CD14-positive monocyte (primary cell): ENCODE data around the gene SUSD1. TPM values are rescaled to one million over a fixed set of nuclear protein-coding genes. Genes with fewer than 3 reads are reported as not detected.

Source experiments
- DNase-seq, 3 donors: peaks; one replicate each; pipeline ENCODE4 v3.0.0-alpha.2; 2011 to 2022
- H2AFZ ChIP-seq: 2 replicates; pipeline ENCODE4 v1.6.0; 2012; ENCODE audit warnings: mild to moderate bottlenecking, low read depth, low read length, inconsistent platforms; ENCODE audit not compliant: insufficient read depth, poor library complexity, severe bottlenecking
- H3K27ac ChIP-seq, 2 donors: 1 replicate in 1 of 2; 2 replicates in 1 of 2; pipeline ENCODE4 v1.5.1; 2012 to 2013; ENCODE audit warnings: low read length in 2 of 2, control low read depth in 1 of 2, inconsistent platforms in 1 of 2, low read depth in 1 of 2, mild to moderate bottlenecking in 1 of 2
- H3K27me3 ChIP-seq, 2 donors: one replicate each; pipeline versions ENCODE4 v1.6.0 to v1.6.1; 2011 to 2013; ENCODE audit warnings: low read length in 2 of 2; ENCODE audit not compliant: control insufficient read depth in 2 of 2, insufficient read depth in 2 of 2
- H3K36me3 ChIP-seq, 2 donors: replicated peaks in 1 of 2; 1 replicate in 1 of 2; 2 replicates in 1 of 2; pipeline versions ENCODE4 v1.5.1 to v1.6.1; 2012 to 2013; ENCODE audit warnings: low read length in 2 of 2, control low read depth in 1 of 2, inconsistent platforms in 1 of 2, mild to moderate bottlenecking in 1 of 2; ENCODE audit not compliant: insufficient read depth in 2 of 2, control insufficient read depth in 1 of 2
- H3K4me1 ChIP-seq, 2 donors: 1 replicate in 1 of 2; 2 replicates in 1 of 2; pipeline versions ENCODE4 v1.5.1 to v1.6.1; 2012 to 2013; ENCODE audit warnings: low read length in 2 of 2, control low read depth in 1 of 2, inconsistent platforms in 1 of 2, mild to moderate bottlenecking in 1 of 2, moderate library complexity in 1 of 2; ENCODE audit not compliant: insufficient read depth in 2 of 2, control insufficient read depth in 1 of 2
- H3K4me2 ChIP-seq: replicated peaks from 2 replicates; pipeline ENCODE3; 2012; ENCODE audit warnings: low read length, moderate library complexity, mild to moderate bottlenecking; ENCODE audit not compliant: poor library complexity, severe bottlenecking; ENCODE audit errors: extremely low read depth
- H3K4me3 ChIP-seq, 3 experiments: fragments of 200-600 bp in 1 of 3; sonication (generic) in 1 of 3; replicated peaks in 1 of 3; 1 replicate in 2 of 3; 2 replicates in 1 of 3; pipeline ENCODE4 v1.5.1; 2011 to 2013; ENCODE audit warnings: low read length in 3 of 3, mild to moderate bottlenecking in 3 of 3, control low read depth in 2 of 3, low read depth in 2 of 3, inconsistent platforms in 1 of 3, moderate library complexity in 1 of 3
- H3K79me2 ChIP-seq: 2 replicates; pipeline ENCODE4 v1.6.0; 2012; ENCODE audit warnings: mild to moderate bottlenecking, control low read depth, inconsistent platforms, low read length, moderate library complexity; ENCODE audit not compliant: insufficient read depth
- H3K9ac ChIP-seq: 2 replicates; pipeline ENCODE4 v1.6.0; 2017; ENCODE audit warnings: low read length, mild to moderate bottlenecking; ENCODE audit not compliant: insufficient read depth, poor library complexity, severe bottlenecking
- H3K9me3 ChIP-seq, 2 donors: replicated peaks in 1 of 2; 1 replicate in 1 of 2; 2 replicates in 1 of 2; pipeline versions ENCODE4 v1.5.1 to v1.6.1; 2012 to 2013; ENCODE audit warnings: low read length in 2 of 2, control low read depth in 1 of 2; ENCODE audit not compliant: control insufficient read depth in 1 of 2, insufficient read depth in 1 of 2
- H4K20me1 ChIP-seq: 2 replicates; pipeline ENCODE4 v1.6.0; 2012; ENCODE audit warnings: mild to moderate bottlenecking, low read length, control low read depth, moderate library complexity; ENCODE audit not compliant: insufficient read depth
- H3K27ac Mint-ChIP-seq, 7 donors: one replicate each; pipeline ENCODE4 v1.8.0; 2020; ENCODE audit warnings: mild to moderate bottlenecking in 7 of 7, mixed read lengths in 7 of 7, moderate library complexity in 6 of 7, inconsistent platforms in 2 of 7
- H3K27me3 Mint-ChIP-seq, 3 donors: one replicate each; pipeline ENCODE4 v1.8.0; 2021 to 2022; ENCODE audit warnings: low read depth in 3 of 3, mild to moderate bottlenecking in 3 of 3, mixed read lengths in 3 of 3, moderate library complexity in 3 of 3, inconsistent platforms in 1 of 3
- H3K36me3 Mint-ChIP-seq, 2 donors: one replicate each; pipeline ENCODE4 v1.8.0; 2020; ENCODE audit warnings: mixed read lengths in 2 of 2, inconsistent platforms in 1 of 2, mild to moderate bottlenecking in 1 of 2
- H3K4me1 Mint-ChIP-seq: one replicate; pipeline ENCODE4 v1.8.0; 2020; ENCODE audit warnings: mild to moderate bottlenecking, mixed read lengths
- H3K4me3 Mint-ChIP-seq, 2 donors: one replicate each; pipeline ENCODE4 v1.8.0; 2020; ENCODE audit warnings: mild to moderate bottlenecking in 2 of 2, mixed read lengths in 2 of 2, moderate library complexity in 1 of 2
- H3K9me3 Mint-ChIP-seq, 7 donors: one replicate each; pipeline ENCODE4 v1.8.0; 2020 to 2022; ENCODE audit warnings: mixed read lengths in 7 of 7, mild to moderate bottlenecking in 6 of 7, moderate library complexity in 6 of 7, inconsistent platforms in 2 of 7
- WGBS: methylation state at CpG from one replicate; pipeline ENCODE4 v1.1.5; 2013; ENCODE audit warnings: missing lambda C conversion rate; ENCODE audit not compliant: insufficient coverage; 5-methylcytosine and 5-hydroxymethylcytosine counted together
- intact Hi-C, 2 donors: fragments of 100-400 bp; cut with micrococcal nuclease; formaldehyde crosslinking; loops; one replicate each; pipeline versions ENCODE4 v1.15.0 to v1.15.1; 2023
- polyA plus RNA-seq, 3 donors: library from polyadenylated mRNA; depleted of rRNA in 1 of 3; unstranded in 2 of 3; stranded (reverse) in 1 of 3; fragments of 300-500 nt in 2 of 3; fragments of >200 nt in 1 of 3; fragmentation: Illumina TruSeq in 2 of 3; gene quantifications; 1 replicate in 2 of 3; 2 replicates in 1 of 3; pipeline ENCODE4 v1.2.3, GENCODE V29; 2012 to 2021
- TF ChIP-seq, protein P1 (sequence below): fragments of 200-600 bp; IDR thresholded peaks from one replicate; pipeline ENCODE4 v1.8.0; 2022; ENCODE audit warnings: antibody characterized with exemption, mild to moderate bottlenecking

Gene SUSD1
- polyA plus RNA-seq, 3 donors: 29.1 to 42.3 (median 30.9) TPM

DNA sequence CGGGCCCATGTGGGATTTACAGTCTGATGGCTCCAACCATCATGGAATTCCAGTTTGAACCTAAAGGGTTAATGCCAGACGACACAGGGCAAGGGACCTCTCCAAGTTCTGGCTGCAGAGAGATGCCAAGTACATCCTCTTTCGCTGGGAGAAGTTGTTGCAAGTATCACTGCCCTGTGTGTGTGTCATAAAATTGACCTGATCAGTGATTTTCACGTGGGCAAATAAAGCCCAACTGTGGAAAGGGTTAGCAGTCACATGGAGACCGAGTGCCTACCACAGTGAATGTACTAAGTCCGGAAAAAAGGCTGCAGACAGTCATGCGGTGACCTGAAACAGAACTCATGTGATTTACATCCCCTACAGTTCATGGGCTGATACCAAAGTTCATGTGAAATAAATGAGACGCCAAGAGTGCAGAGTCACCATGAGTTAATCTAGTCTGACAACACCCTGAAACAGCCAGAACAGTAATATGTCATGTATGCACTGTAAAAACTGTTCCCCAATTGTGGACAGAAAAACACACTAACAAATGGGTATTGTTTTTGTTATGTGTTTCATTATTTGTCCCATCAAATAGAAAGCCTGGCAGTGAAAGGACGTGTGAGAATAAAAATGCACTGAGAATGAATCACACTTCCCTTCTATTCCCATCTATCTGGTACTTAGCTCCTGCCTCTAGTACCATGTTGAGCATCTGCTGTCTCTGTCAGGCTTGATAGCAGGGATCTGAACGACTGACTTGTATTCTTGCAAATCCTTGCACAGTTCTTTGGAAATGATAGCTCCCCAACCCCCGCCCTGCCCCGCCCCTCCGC is 115.7 kb downstream of the SUSD1 start:
- H3K36me3 ChIP-seq: peaks cover 33 to 84% of the 10 kb centered on the region in 2 donors
- peaks cover 16 to 18% of the 10 kb centered on the region in 2 donors for H3K4me1 ChIP-seq
- H3K27me3 ChIP-seq: no peaks in the 10 kb centered on the region
- DNase-seq: peak in 2 of 3 donors; percentile 36 to 46
- no peaks in the 10 kb centered on the region for H4K20me1 ChIP-seq
- H3K4me3 ChIP-seq: no peak overlapping the region
- H3K27ac Mint-ChIP-seq: peak overlapping the region in 6 of 7 donors; percentile 49 to 95 (median 89)
- no peak overlapping the region for H3K4me2 ChIP-seq
- TF ChIP-seq, protein P1, sequence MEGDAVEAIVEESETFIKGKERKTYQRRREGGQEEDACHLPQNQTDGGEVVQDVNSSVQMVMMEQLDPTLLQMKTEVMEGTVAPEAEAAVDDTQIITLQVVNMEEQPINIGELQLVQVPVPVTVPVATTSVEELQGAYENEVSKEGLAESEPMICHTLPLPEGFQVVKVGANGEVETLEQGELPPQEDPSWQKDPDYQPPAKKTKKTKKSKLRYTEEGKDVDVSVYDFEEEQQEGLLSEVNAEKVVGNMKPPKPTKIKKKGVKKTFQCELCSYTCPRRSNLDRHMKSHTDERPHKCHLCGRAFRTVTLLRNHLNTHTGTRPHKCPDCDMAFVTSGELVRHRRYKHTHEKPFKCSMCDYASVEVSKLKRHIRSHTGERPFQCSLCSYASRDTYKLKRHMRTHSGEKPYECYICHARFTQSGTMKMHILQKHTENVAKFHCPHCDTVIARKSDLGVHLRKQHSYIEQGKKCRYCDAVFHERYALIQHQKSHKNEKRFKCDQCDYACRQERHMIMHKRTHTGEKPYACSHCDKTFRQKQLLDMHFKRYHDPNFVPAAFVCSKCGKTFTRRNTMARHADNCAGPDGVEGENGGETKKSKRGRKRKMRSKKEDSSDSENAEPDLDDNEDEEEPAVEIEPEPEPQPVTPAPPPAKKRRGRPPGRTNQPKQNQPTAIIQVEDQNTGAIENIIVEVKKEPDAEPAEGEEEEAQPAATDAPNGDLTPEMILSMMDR: no peak
- peaks cover 74 to 86% of the 10 kb centered on the region in 2 donors for H3K36me3 Mint-ChIP-seq
- peak overlapping the region in 1 of 2 donors; percentile 86 for H3K27ac ChIP-seq
- no peaks in the 10 kb centered on the region for H3K79me2 ChIP-seq
- no peaks in the 10 kb centered on the region for H3K9me3 ChIP-seq
- 95% methylated on average over 6 of the region's 13 CpGs for WGBS
- H3K9ac ChIP-seq: no peak overlapping the region
- H2AFZ ChIP-seq: no peak overlapping the region
- intact Hi-C loops: loop anchor here in 1 of 2 donors (5.0 kb wide), 1 partner anchor 47 kb away; no protein-coding TSS in a partner anchor
- peaks cover 38% of the 10 kb centered on the region for H3K4me1 Mint-ChIP-seq
- H3K4me3 Mint-ChIP-seq: no peak overlapping the region
- H3K27me3 Mint-ChIP-seq: peaks cover 0 to 2% (median 0%) of the 10 kb centered on the region in 3 donors
- H3K9me3 Mint-ChIP-seq: peaks cover 0 to 3% (median 0%) of the 10 kb centered on the region in 7 donors

DNA sequence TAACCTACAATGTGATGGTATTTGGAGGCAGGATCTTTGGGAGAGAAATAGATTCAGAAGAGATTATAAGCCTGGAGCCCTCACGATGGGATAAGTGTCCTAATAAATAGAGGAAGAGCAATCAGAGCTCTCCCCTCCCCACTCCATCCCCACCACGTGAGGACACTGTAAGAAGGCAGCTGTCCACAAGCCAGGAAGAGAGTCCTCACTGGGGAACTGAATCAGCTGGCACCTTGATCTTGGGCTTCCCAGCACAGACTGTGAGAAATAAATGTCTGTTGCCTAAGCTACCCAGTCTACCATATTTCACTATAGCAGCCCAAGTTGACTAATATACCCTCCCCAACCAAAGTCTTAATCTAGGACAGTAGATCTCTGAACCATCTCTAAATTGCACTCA is 118.1 kb downstream of the SUSD1 start:
- H4K20me1 ChIP-seq: no peaks in the 10 kb centered on the region
- H3K4me3 ChIP-seq: no peak overlapping the region
- Mint-ChIP-seq H3K4me1 (peaks cover 26% of the 10 kb centered on the region), H3K36me3 (peaks cover 77 to 92% of the 10 kb centered on the region in 2 donors), H3K27me3 (peaks cover 0 to 2% (median 0%) of the 10 kb centered on the region in 3 donors), H3K27ac (peak overlapping the region in 5 of 7 donors; percentile 18 to 69 (median 57)), H3K9me3 (peaks cover 0 to 3% (median 0%) of the 10 kb centered on the region in 7 donors), H3K4me3 (no peak overlapping the region)
- no peaks in the 10 kb centered on the region for H3K79me2 ChIP-seq
- peaks cover 11 to 13% of the 10 kb centered on the region in 2 donors for H3K4me1 ChIP-seq
- TF ChIP-seq, protein P1: no peak
- H3K4me2 ChIP-seq: no peak overlapping the region
- intact Hi-C loops: loop anchor here in 1 of 2 donors (5.0 kb wide), 1 partner anchor 45 kb away; no protein-coding TSS in a partner anchor
- H3K27me3 ChIP-seq: no peaks in the 10 kb centered on the region
- peaks cover 47 to 91% of the 10 kb centered on the region in 2 donors for H3K36me3 ChIP-seq
- WGBS: 71% methylated on average over 1 of the region's 2 CpGs
- H2AFZ ChIP-seq: no peak overlapping the region
- no peak overlapping the region for H3K9ac ChIP-seq
- no peak for DNase-seq
- H3K27ac ChIP-seq: no peak overlapping the region
- no peaks in the 10 kb centered on the region for H3K9me3 ChIP-seq
